ENCODE results near the gene MMP7. TPM values are rescaled to one million over a fixed set of nuclear protein-coding genes. Genes with fewer than 3 reads are reported as not detected.

MMP7 gene
- polyA plus RNA-seq, 1 donor (not counting 4 experiments of a cell fraction or from before 2014, with no cell fraction given) = 0.81 TPM

- TF ChIP-seq CTCF (optimal IDR thresholded peaks at IDR 0.05 in 1 of 3, IDR thresholded peaks at IDR 0.05 in 1 of 3, conservative IDR thresholded peaks at IDR 0.05 in 1 of 3; ENCODE audit: extremely low read depth in 1 of 3, insufficient read depth in 2 of 3, low read length in 3 of 3) (no peak), EZH2 (IDR thresholded peaks at IDR 0.05; ENCODE audit: low read length) (no peak)
- FAIRE-seq = peak; percentile 20
- DNase-seq (ENCODE audit: low read depth, low spot score) = no peak
- Histone ChIP-seq H3K4me3 (ENCODE audit: control insufficient read depth in 2 of 3, extremely low read depth in 1 of 3, insufficient read depth in 2 of 3, low read depth in 1 of 3, low read length in 3 of 3) (no peak overlapping the region), H3K27ac (ENCODE audit: control insufficient read depth, insufficient read depth, low read length) (no peak overlapping the region), H2AFZ (ENCODE audit: control insufficient read depth, low read length) (no peak overlapping the region), H3K79me2 (ENCODE audit: control insufficient read depth, insufficient read depth, low read length) (no peaks in the 10 kb centered on the region), H3K27me3 (ENCODE audit: control insufficient read depth, extremely low read depth, insufficient read depth, low read length) (no peaks in the 10 kb centered on the region), H3K9me1 (ENCODE audit: control insufficient read depth, extremely low read depth, insufficient read depth, low read length) (no peaks in the 10 kb centered on the region), H3K36me3 (ENCODE audit: control insufficient read depth in 2 of 2, extremely low read depth in 1 of 2, insufficient read depth in 2 of 2, low read length in 2 of 2) (no peaks in the 10 kb centered on the region), H3K4me1 (ENCODE audit: control insufficient read depth, extremely low read depth, insufficient read depth, low read length) (no peaks in the 10 kb centered on the region), H4K20me1 (ENCODE audit: control insufficient read depth, extremely low read depth, insufficient read depth, low read length) (no peaks in the 10 kb centered on the region), H3K9ac (ENCODE audit: control insufficient read depth, extremely low read depth, insufficient read depth, low read length) (no peak overlapping the region), H3K9me3 (ENCODE audit: control insufficient read depth, low read depth, low read length) (no peaks in the 10 kb centered on the region), H3K4me2 (ENCODE audit: control insufficient read depth, extremely low read depth, insufficient read depth, low read depth, low read length) (no peak overlapping the region)
- dilution Hi-C loops (cut with MboI; ENCODE audit: extremely low pct_ligation_motif_present, low sequenced_read_pairs) = no loop called here
Observed at GRCh38 chr11:102577182-102577581, 46.6 kb upstream of the MMP7 start.

- TF ChIP-seq CTCF (optimal IDR thresholded peaks at IDR 0.05 in 1 of 3, IDR thresholded peaks at IDR 0.05 in 1 of 3, conservative IDR thresholded peaks at IDR 0.05 in 1 of 3; ENCODE audit: extremely low read depth in 1 of 3, insufficient read depth in 2 of 3, low read length in 3 of 3) (no peak), EZH2 (IDR thresholded peaks at IDR 0.05; ENCODE audit: low read length) (no peak)
- Histone ChIP-seq H3K9me3 (ENCODE audit: control insufficient read depth, low read depth, low read length) (no peaks in the 10 kb centered on the region), H3K4me3 (ENCODE audit: control insufficient read depth in 2 of 3, extremely low read depth in 1 of 3, insufficient read depth in 2 of 3, low read depth in 1 of 3, low read length in 3 of 3) (no peak overlapping the region), H2AFZ (ENCODE audit: control insufficient read depth, low read length) (no peak overlapping the region), H3K27ac (ENCODE audit: control insufficient read depth, insufficient read depth, low read length) (no peak overlapping the region), H3K9ac (ENCODE audit: control insufficient read depth, extremely low read depth, insufficient read depth, low read length) (no peak overlapping the region), H3K27me3 (ENCODE audit: control insufficient read depth, extremely low read depth, insufficient read depth, low read length) (no peaks in the 10 kb centered on the region), H3K4me2 (ENCODE audit: control insufficient read depth, extremely low read depth, insufficient read depth, low read depth, low read length) (no peak overlapping the region), H3K79me2 (ENCODE audit: control insufficient read depth, insufficient read depth, low read length) (no peaks in the 10 kb centered on the region), H3K4me1 (ENCODE audit: control insufficient read depth, extremely low read depth, insufficient read depth, low read length) (no peaks in the 10 kb centered on the region), H4K20me1 (ENCODE audit: control insufficient read depth, extremely low read depth, insufficient read depth, low read length) (no peaks in the 10 kb centered on the region), H3K36me3 (ENCODE audit: control insufficient read depth in 2 of 2, extremely low read depth in 1 of 2, insufficient read depth in 2 of 2, low read length in 2 of 2) (no peaks in the 10 kb centered on the region), H3K9me1 (ENCODE audit: control insufficient read depth, extremely low read depth, insufficient read depth, low read length) (no peaks in the 10 kb centered on the region)
- DNase-seq (ENCODE audit: low read depth, low spot score) (no peak), FAIRE-seq (no peak)
- dilution Hi-C loops (cut with MboI; ENCODE audit: extremely low pct_ligation_motif_present, low sequenced_read_pairs) = no loop called here
Observed at GRCh38 chr11:102576350-102576749, 45.8 kb upstream of the MMP7 start.

All from keratinocyte (primary cell).